Gastroesophageal sphincter (tissue), 4 donors: ENCODE measurements around the gene ZG16B. TPM values are rescaled to one million over a fixed set of nuclear protein-coding genes. Genes with fewer than 3 reads are reported as not detected.

Source experiments
- ATAC-seq: fragments of 150-250 bp; one replicate; pipeline ENCODE4 v1.9.1; 2016; ENCODE audit warnings: mild to moderate bottlenecking, moderate library complexity
- H3K27ac ChIP-seq, 4 donors: fragments of 200-600 bp; sonication (generic) in 3 of 4; 1 replicate in 3 of 4; 2 replicates in 1 of 4; pipeline ENCODE4 v1.5.1; 2016 to 2019
- H3K27me3 ChIP-seq: fragments of 200-600 bp; sonication (generic); one replicate; pipeline ENCODE4 v1.5.1; 2019
- H3K36me3 ChIP-seq, 2 donors: fragments of 200-600 bp; sonication (generic); one replicate each; pipeline ENCODE4 v1.5.1; 2019; ENCODE audit warnings: control low read depth in 1 of 2
- H3K4me1 ChIP-seq, 3 donors: fragments of 200-600 bp; sonication (generic); 1 replicate in 2 of 3; 2 replicates in 1 of 3; pipeline ENCODE4 v1.5.1; 2016 to 2019; ENCODE audit warnings: control low read depth in 2 of 3
- H3K4me3 ChIP-seq, 2 donors: fragments of 200-600 bp; sonication (generic); one replicate each; pipeline ENCODE4 v1.5.1; 2019; ENCODE audit warnings: mild to moderate bottlenecking in 1 of 2, moderate library complexity in 1 of 2
- H3K9me3 ChIP-seq, 3 donors: fragments of 200-600 bp; sonication (generic); one replicate each; pipeline ENCODE4 v1.5.1; 2017 to 2019; ENCODE audit warnings: control low read depth in 2 of 3
- EP300 ChIP-seq: sonication (generic); formaldehyde crosslinking; IDR thresholded peaks from one replicate; pipeline ENCODE4 v1.6.1; 2017; ENCODE audit warnings: antibody characterized with exemption, mild to moderate bottlenecking
- POLR2A ChIP-seq, 2 donors: fragments of 450-650 bp; IDR thresholded peaks; one replicate each; pipeline ENCODE4 v1.6.1; 2017; ENCODE audit warnings: antibody characterized with exemption in 2 of 2, mild to moderate bottlenecking in 2 of 2, moderate library complexity in 1 of 2
- POLR2AphosphoS5 ChIP-seq: sonication (generic); formaldehyde crosslinking; IDR thresholded peaks from one replicate; pipeline ENCODE4 v1.6.1; 2017; ENCODE audit warnings: antibody characterized with exemption
- WGBS, 2 donors: methylation state at CpG; one replicate each; pipeline ENCODE4 v1.1.5; 2018; ENCODE audit warnings: low coverage in 1 of 2; 5-methylcytosine and 5-hydroxymethylcytosine counted together
- total RNA-seq, 4 donors: library from RNA; depleted of rRNA; stranded (reverse); fragments of >200 nt; gene quantifications; one replicate each; pipeline ENCODE4 v1.1.0, GENCODE V29; 2016
- TF ChIP-seq, protein P1 (sequence below), 4 experiments: fragments of 200-600 bp in 2 of 4; fragments of 450-650 bp in 2 of 4; sonication (generic) in 1 of 4; IDR thresholded peaks; one replicate each; pipeline ENCODE4 v1.5.1; 2017 to 2019; ENCODE audit warnings: antibody characterized with exemption in 4 of 4, mild to moderate bottlenecking in 2 of 4, moderate library complexity in 2 of 4

The ZG16B gene
- total RNA-seq, 4 donors from 2014 or later = 37.5 TPM; not detected in 3

DNA sequence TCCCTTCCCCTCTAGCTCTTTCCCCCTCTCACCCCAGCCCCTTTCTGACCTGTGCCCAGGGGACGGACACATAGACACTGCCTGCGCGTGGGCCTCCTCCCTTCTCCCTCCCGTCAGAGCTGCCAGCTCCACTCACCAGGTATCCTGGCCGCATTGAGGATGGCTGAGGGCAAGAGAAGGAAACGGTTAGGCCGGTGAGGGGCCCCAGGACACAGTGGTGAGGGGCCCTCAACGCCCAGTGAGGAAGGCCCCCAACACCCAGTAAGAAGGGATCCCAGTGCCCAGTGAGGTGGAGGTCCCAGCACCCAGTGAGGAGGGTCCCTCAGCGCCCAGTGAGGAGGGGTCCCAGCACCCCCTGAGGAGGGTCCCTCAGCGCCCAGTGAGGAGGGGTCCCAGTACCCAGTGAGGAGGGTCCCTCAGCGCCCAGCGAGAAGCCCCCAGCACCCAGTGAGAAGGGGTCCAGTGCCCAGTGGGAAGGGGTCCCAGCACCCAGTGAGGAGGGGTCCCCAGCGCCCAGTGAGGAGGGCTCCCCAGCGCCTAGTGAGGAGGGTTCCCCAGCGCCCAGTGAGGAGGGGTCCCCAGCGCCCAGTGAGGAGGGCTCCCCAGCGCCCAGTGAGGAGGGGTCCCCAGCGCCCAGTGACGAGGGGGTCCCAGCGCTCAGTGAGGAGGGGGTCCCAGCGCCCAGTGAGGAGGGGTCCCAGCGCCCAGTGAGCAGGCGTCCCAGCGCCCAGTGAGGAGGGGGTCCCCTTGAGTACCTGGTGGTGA, 26.8 kb downstream of the ZG16B start:
- no peak overlapping the region for H3K27ac ChIP-seq
- peaks cover 0 to 10% (median 0%) of the 10 kb centered on the region in 3 donors for H3K4me1 ChIP-seq
- H3K36me3 ChIP-seq = no peaks in the 10 kb centered on the region
- no peak overlapping the region for H3K4me3 ChIP-seq
- ATAC-seq = no peak
- H3K9me3 ChIP-seq = peaks cover 0 to 32% (median 0%) of the 10 kb centered on the region in 3 donors
- WGBS, 2 donors = no CpG with 5 or more reads among the region's 24 CpGs
- TF ChIP-seq, protein P1, sequence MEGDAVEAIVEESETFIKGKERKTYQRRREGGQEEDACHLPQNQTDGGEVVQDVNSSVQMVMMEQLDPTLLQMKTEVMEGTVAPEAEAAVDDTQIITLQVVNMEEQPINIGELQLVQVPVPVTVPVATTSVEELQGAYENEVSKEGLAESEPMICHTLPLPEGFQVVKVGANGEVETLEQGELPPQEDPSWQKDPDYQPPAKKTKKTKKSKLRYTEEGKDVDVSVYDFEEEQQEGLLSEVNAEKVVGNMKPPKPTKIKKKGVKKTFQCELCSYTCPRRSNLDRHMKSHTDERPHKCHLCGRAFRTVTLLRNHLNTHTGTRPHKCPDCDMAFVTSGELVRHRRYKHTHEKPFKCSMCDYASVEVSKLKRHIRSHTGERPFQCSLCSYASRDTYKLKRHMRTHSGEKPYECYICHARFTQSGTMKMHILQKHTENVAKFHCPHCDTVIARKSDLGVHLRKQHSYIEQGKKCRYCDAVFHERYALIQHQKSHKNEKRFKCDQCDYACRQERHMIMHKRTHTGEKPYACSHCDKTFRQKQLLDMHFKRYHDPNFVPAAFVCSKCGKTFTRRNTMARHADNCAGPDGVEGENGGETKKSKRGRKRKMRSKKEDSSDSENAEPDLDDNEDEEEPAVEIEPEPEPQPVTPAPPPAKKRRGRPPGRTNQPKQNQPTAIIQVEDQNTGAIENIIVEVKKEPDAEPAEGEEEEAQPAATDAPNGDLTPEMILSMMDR (IDR thresholded peaks at IDR 0.05) = no peak
- TF ChIP-seq EP300 (no peak), POLR2AphosphoS5 (no peak), POLR2A (IDR thresholded peaks at IDR 0.05) (no peak)
- H3K27me3 ChIP-seq = peaks cover 94% of the 10 kb centered on the region

- ATAC-seq = no peak
- TF ChIP-seq, protein P1 (IDR thresholded peaks at IDR 0.05) = no peak
- TF ChIP-seq POLR2AphosphoS5 = no peak
- no peak for TF ChIP-seq POLR2A (IDR thresholded peaks at IDR 0.05)
- TF ChIP-seq EP300 = no peak
- Histone ChIP-seq H3K4me1 (peaks cover 0 to 10% (median 0%) of the 10 kb centered on the region in 3 donors), H3K27ac (no peak within 1 kb of the TSS), H3K9me3 (peaks cover 0 to 32% (median 0%) of the 10 kb centered on the region in 3 donors), H3K4me3 (no peak within 1 kb of the TSS), H3K27me3 (peaks cover 94% of the 10 kb centered on the region), H3K36me3 (no peaks in the 10 kb centered on the region)
- WGBS, 2 donors = 0 to 6% methylated on average over 18 to 25 of the region's 42 CpGs
These were observed 27.5 kb downstream of the ZG16B start, which contains the start of gene PRSS22 for GRCh38 chr16:2857451-2858244. Gene PRSS22 (minus strand): TSS chr16:2858170. CDS start chr16:2858104, 66 bp downstream.

GRCh38 chr16:2858245-2859025, 28.3 kb downstream of the ZG16B start:
- no peak for ATAC-seq
- no CpG with 5 or more reads among the region's 23 CpGs for WGBS, 2 donors
- Histone ChIP-seq H3K36me3 (no peaks in the 10 kb centered on the region), H3K4me1 (peaks cover 0 to 10% (median 0%) of the 10 kb centered on the region in 3 donors), H3K4me3 (no peak overlapping the region), H3K27ac (no peak overlapping the region), H3K9me3 (peaks cover 0 to 27% (median 0%) of the 10 kb centered on the region in 3 donors), H3K27me3 (peaks cover 93% of the 10 kb centered on the region)
- TF ChIP-seq POLR2A (IDR thresholded peaks at IDR 0.05) = no peak
- TF ChIP-seq, protein P1 (IDR thresholded peaks at IDR 0.05) = no peak
- no peak for TF ChIP-seq EP300
- no peak for TF ChIP-seq POLR2AphosphoS5

GRCh38 chr16:2859686-2860265, 29.7 kb downstream of the ZG16B start:
- no peak for ATAC-seq
- no peak overlapping the region for H3K4me3 ChIP-seq
- H3K9me3 ChIP-seq = peaks cover 0 to 14% (median 0%) of the 10 kb centered on the region in 3 donors
- TF ChIP-seq, protein P1 (IDR thresholded peaks at IDR 0.05) = no peak
- no peak for TF ChIP-seq EP300
- TF ChIP-seq POLR2A (IDR thresholded peaks at IDR 0.05) = no peak
- TF ChIP-seq POLR2AphosphoS5 = no peak
- no peaks in the 10 kb centered on the region for H3K36me3 ChIP-seq
- no peak overlapping the region for H3K27ac ChIP-seq
- peaks cover 0 to 10% (median 0%) of the 10 kb centered on the region in 3 donors for H3K4me1 ChIP-seq
- peaks cover 86% of the 10 kb centered on the region for H3K27me3 ChIP-seq
- WGBS, 2 donors = 40% methylated on average over 1 of the region's 10 CpGs; no CpG with 5 or more reads in 1 of the 2 donors
